ENCODE results near the gene AGBL4.

GRCh38 chr1:48495911-48496310 lies 1527.8 kb downstream of the AGBL4 start:
- TF ChIP-seq CTCF (IDR thresholded peaks at IDR 0.05; ENCODE audit: borderline replicate concordance, extremely low read depth, low read length, poor library complexity, severe bottlenecking): no peak
- no peak for TF ChIP-seq EZH2 (IDR thresholded peaks at IDR 0.05; ENCODE audit: borderline replicate concordance, low read depth, low read length, severe bottlenecking)
